ENCODE data around the gene NRROS. TPM values are rescaled to one million over a fixed set of nuclear protein-coding genes. Genes with fewer than 3 reads are reported as not detected.
A peak's percentile ranks its signal among the peaks of the same experiment; 100 is the strongest.

NRROS gene
- total and polyA plus RNA-seq, 10 of the 15 experiments (the other 5 are each of a cell fraction or from before 2014, with no cell fraction given), result 0.35 to 42.2 (median 12.6) TPM

GRCh38 chr3:196609343-196609775, 30.1 kb upstream of the NRROS start (continued):
- TF ChIP-seq EP300 (IDR thresholded peaks at IDR 0.05; ENCODE audit: borderline replicate concordance in 1 of 2, control insufficient read depth in 1 of 2, low read depth in 2 of 2, low read length in 2 of 2), result no peak
- no peak for TF ChIP-seq EZH2 (IDR thresholded peaks at IDR 0.05; ENCODE audit: borderline replicate concordance, control insufficient read depth, low read depth, low read length)
- no peak for TF ChIP-seq ZBTB4 (CRISPR knock-in tag; IDR thresholded peaks at IDR 0.05)
- TF ChIP-seq, protein P1, sequence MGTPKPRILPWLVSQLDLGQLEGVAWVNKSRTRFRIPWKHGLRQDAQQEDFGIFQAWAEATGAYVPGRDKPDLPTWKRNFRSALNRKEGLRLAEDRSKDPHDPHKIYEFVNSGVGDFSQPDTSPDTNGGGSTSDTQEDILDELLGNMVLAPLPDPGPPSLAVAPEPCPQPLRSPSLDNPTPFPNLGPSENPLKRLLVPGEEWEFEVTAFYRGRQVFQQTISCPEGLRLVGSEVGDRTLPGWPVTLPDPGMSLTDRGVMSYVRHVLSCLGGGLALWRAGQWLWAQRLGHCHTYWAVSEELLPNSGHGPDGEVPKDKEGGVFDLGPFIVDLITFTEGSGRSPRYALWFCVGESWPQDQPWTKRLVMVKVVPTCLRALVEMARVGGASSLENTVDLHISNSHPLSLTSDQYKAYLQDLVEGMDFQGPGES (IDR thresholded peaks at IDR 0.05), result no peak
- no peak for TF ChIP-seq ZSCAN29 (IDR thresholded peaks at IDR 0.05)
- TF ChIP-seq, protein P2, sequence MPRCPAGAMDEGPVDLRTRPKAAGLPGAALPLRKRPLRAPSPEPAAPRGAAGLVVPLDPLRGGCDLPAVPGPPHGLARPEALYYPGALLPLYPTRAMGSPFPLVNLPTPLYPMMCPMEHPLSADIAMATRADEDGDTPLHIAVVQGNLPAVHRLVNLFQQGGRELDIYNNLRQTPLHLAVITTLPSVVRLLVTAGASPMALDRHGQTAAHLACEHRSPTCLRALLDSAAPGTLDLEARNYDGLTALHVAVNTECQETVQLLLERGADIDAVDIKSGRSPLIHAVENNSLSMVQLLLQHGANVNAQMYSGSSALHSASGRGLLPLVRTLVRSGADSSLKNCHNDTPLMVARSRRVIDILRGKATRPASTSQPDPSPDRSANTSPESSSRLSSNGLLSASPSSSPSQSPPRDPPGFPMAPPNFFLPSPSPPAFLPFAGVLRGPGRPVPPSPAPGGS (IDR thresholded peaks at IDR 0.05; ENCODE audit: borderline replicate concordance, insufficient read depth, low read depth, low read length, poor library complexity, severe bottlenecking), result no peak
- TF ChIP-seq, protein P3, sequence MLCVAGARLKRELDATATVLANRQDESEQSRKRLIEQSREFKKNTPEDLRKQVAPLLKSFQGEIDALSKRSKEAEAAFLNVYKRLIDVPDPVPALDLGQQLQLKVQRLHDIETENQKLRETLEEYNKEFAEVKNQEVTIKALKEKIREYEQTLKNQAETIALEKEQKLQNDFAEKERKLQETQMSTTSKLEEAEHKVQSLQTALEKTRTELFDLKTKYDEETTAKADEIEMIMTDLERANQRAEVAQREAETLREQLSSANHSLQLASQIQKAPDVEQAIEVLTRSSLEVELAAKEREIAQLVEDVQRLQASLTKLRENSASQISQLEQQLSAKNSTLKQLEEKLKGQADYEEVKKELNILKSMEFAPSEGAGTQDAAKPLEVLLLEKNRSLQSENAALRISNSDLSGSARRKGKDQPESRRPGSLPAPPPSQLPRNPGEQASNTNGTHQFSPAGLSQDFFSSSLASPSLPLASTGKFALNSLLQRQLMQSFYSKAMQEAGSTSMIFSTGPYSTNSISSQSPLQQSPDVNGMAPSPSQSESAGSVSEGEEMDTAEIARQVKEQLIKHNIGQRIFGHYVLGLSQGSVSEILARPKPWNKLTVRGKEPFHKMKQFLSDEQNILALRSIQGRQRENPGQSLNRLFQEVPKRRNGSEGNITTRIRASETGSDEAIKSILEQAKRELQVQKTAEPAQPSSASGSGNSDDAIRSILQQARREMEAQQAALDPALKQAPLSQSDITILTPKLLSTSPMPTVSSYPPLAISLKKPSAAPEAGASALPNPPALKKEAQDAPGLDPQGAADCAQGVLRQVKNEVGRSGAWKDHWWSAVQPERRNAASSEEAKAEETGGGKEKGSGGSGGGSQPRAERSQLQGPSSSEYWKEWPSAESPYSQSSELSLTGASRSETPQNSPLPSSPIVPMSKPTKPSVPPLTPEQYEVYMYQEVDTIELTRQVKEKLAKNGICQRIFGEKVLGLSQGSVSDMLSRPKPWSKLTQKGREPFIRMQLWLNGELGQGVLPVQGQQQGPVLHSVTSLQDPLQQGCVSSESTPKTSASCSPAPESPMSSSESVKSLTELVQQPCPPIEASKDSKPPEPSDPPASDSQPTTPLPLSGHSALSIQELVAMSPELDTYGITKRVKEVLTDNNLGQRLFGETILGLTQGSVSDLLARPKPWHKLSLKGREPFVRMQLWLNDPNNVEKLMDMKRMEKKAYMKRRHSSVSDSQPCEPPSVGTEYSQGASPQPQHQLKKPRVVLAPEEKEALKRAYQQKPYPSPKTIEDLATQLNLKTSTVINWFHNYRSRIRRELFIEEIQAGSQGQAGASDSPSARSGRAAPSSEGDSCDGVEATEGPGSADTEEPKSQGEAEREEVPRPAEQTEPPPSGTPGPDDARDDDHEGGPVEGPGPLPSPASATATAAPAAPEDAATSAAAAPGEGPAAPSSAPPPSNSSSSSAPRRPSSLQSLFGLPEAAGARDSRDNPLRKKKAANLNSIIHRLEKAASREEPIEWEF (IDR thresholded peaks at IDR 0.05; ENCODE audit: insufficient replicate concordance, low read depth, low read length), result no peak
- TF ChIP-seq RUNX3 (IDR thresholded peaks at IDR 0.05; ENCODE audit: low read length), result peak; percentile 55; the same call in 1 of the 2 replicates
- TF ChIP-seq RELA (IDR thresholded peaks at IDR 0.05; ENCODE audit: borderline replicate concordance, partially characterized antibody), result no peak
- peak; percentile 16; the same call in 1 of the 2 replicates for TF ChIP-seq CREB1 (IDR thresholded peaks at IDR 0.05; ENCODE audit: low read depth)
- TF ChIP-seq CBX5 (IDR thresholded peaks at IDR 0.05; ENCODE audit: low read depth), result no peak
- no peak for TF ChIP-seq NFXL1 (IDR thresholded peaks at IDR 0.05; ENCODE audit: borderline replicate concordance)
- TF ChIP-seq CEBPB (IDR thresholded peaks at IDR 0.05; ENCODE audit: borderline replicate concordance in 1 of 2, low read depth in 2 of 2, low read length in 2 of 2), result no peak
- no peak for TF ChIP-seq ZNF24 (IDR thresholded peaks at IDR 0.05)
- no peak for TF ChIP-seq ZBTB33 (IDR thresholded peaks at IDR 0.05)
- TF ChIP-seq ZZZ3 (IDR thresholded peaks at IDR 0.05; ENCODE audit: control insufficient read depth, insufficient read length, low read depth), result no peak

Data from GM12878 (cell line).